A549 (cell line): Measurements from ENCODE around the gene UIMC1. TPM values are rescaled to one million over a fixed set of nuclear protein-coding genes. Genes with fewer than 3 reads are reported as not detected.

Experiments used
- ATAC-seq, 2 experiments: fragments of 200-7000 bp in 1 of 2; fragments of >200 bp in 1 of 2; cut with Nextera tagmentation in 1 of 2; cut with Tn5 transposase in 1 of 2; 3 replicates each; pipeline versions ENCODE4 v1.8.0 to v1.9.1; 2018 to 2020; ENCODE audit warnings: mild to moderate bottlenecking in 1 of 2, moderate library complexity in 1 of 2
- CTCF ChIA-PET: fragments of 300-600 bp; sonication (Branson Sonifier 250); formaldehyde crosslinking; extraction: SDS; loops from one replicate; lab custom pipeline; 2021; ENCODE audit warnings: antibody characterized with exemption, inconsistent platforms; lab: Yijun Ruan, JAX
- POLR2A ChIA-PET: fragments of 350-600 bp; formaldehyde crosslinking; extraction: SDS; loops from one replicate; lab custom pipeline; 2021; ENCODE audit warnings: antibody characterized with exemption, inconsistent platforms; lab: Yijun Ruan, JAX
- DNase-seq, 2 experiments: peaks; one replicate each; pipeline versions ENCODE4 v3.0.0 to v3.0.0-alpha.2; 2011 to 2016; ENCODE audit warnings: low read depth in 1 of 2, low spot score in 1 of 2
- FAIRE-seq: peaks from 2 replicates; lab custom pipeline; 2011; peaks lifted over from hg19 to GRCh38; lab: Jason Lieb, UNC
- H3K27ac ChIP-seq, 2 experiments: fragments of >200 bp; sonication (Bioruptor Twin); formaldehyde crosslinking; 3 replicates each; pipeline ENCODE4 v1.5.1; 2016 to 2017
- H3K4me1 ChIP-seq: fragments of >200 bp; sonication (Bioruptor Twin); formaldehyde crosslinking; 3 replicates; pipeline ENCODE4 v1.6.1; 2016
- H3K4me2 ChIP-seq: fragments of >200 bp; sonication (Bioruptor Twin); formaldehyde crosslinking; 3 replicates; pipeline ENCODE4 v1.6.1; 2016
- H3K4me3 ChIP-seq: fragments of >200 bp; sonication (Bioruptor Twin); formaldehyde crosslinking; 3 replicates; pipeline ENCODE4 v1.5.1; 2016
- H3K9me3 ChIP-seq: fragments of >200 bp; sonication (Bioruptor Twin); formaldehyde crosslinking; 3 replicates; pipeline ENCODE4 v1.6.1; 2016
- BCL3 ChIP-seq: fragments of >200 bp; sonication (Bioruptor Twin); formaldehyde crosslinking; IDR thresholded peaks from 3 replicates; pipeline ENCODE4 v1.6.1; 2016
- BHLHE40 ChIP-seq: IDR thresholded peaks from 2 replicates; pipeline ENCODE4 v1.6.1; 2012; ENCODE audit warnings: low read depth, low read length, inconsistent platforms
- CBX2 ChIP-seq: fragments of 200-600 bp; sonication (generic); IDR thresholded peaks from 2 replicates; pipeline ENCODE4 v1.6.1; 2016; ENCODE audit warnings: low read depth, mild to moderate bottlenecking, borderline replicate concordance
- CEBPB ChIP-seq, 2 experiments: fragments of >200 bp in 1 of 2; sonication (Bioruptor Twin) in 1 of 2; formaldehyde crosslinking in 1 of 2; IDR thresholded peaks; 2 replicates each; pipeline ENCODE4 v1.6.1; 2012 to 2016
- EHF ChIP-seq: fragments of 250-450 bp; sonication (Bioruptor Pico); IDR thresholded peaks from 2 replicates; pipeline ENCODE4 v1.5.0; 2020; ENCODE audit warnings: mild to moderate bottlenecking
- FOSB ChIP-seq: fragments of 250-450 bp; sonication (Bioruptor Pico); IDR thresholded peaks from 2 replicates; pipeline ENCODE4 v1.5.0; 2020; ENCODE audit warnings: mild to moderate bottlenecking, moderate library complexity
- HES2 ChIP-seq: fragments of >200 bp; sonication (Bioruptor Twin); formaldehyde crosslinking; IDR thresholded peaks from 2 replicates; pipeline ENCODE4 v1.6.1; 2016
- HOXA7 ChIP-seq: fragments of 250-450 bp; sonication (Bioruptor Pico); IDR thresholded peaks from 2 replicates; pipeline ENCODE4 v1.5.0; 2020; ENCODE audit warnings: mild to moderate bottlenecking, moderate library complexity
- HOXB5 ChIP-seq: fragments of 250-450 bp; sonication (Bioruptor Pico); IDR thresholded peaks from 2 replicates; pipeline ENCODE4 v1.5.0; 2020; ENCODE audit warnings: mild to moderate bottlenecking, moderate library complexity
- JUN ChIP-seq, 2 experiments: fragments of >200 bp; sonication (Bioruptor Twin); formaldehyde crosslinking; IDR thresholded peaks; 2 replicates in 1 of 2; 3 replicates in 1 of 2; pipeline ENCODE4 v1.6.1; 2016 to 2017
- JUNB ChIP-seq: fragments of >200 bp; sonication (Bioruptor Twin); formaldehyde crosslinking; IDR thresholded peaks from 2 replicates; pipeline ENCODE4 v1.6.1; 2016
- KDM1A ChIP-seq: fragments of 200-600 bp; sonication (generic); IDR thresholded peaks from 2 replicates; pipeline ENCODE4 v1.6.1; 2016; ENCODE audit warnings: low read depth, mild to moderate bottlenecking
- NPAS2 ChIP-seq: fragments of 250-450 bp; sonication (Bioruptor Pico); IDR thresholded peaks from 2 replicates; pipeline ENCODE4 v1.8.0; 2022; ENCODE audit warnings: mild to moderate bottlenecking, moderate library complexity, borderline replicate concordance
- PHF8 ChIP-seq: fragments of 200-600 bp; sonication (generic); IDR thresholded peaks from 2 replicates; pipeline ENCODE4 v1.6.1; 2016; ENCODE audit warnings: low read depth, mild to moderate bottlenecking, antibody characterized with exemption, moderate library complexity, borderline replicate concordance
- POLR2AphosphoS2 ChIP-seq: conservative IDR thresholded peaks from 2 replicates; pipeline ENCODE4 v1.6.1; 2012; ENCODE audit warnings: low read length, improper control_type of control experiment, inconsistent platforms
- RAD21 ChIP-seq, 2 experiments: fragments of >200 bp in 1 of 2; sonication (Bioruptor Twin) in 1 of 2; formaldehyde crosslinking in 1 of 2; IDR thresholded peaks in 1 of 2; conservative IDR thresholded peaks in 1 of 2; 2 replicates in 1 of 2; 3 replicates in 1 of 2; pipeline ENCODE4 v1.6.1; 2012 to 2018; ENCODE audit warnings: inconsistent platforms in 1 of 2
- RARB ChIP-seq: fragments of 250-450 bp; sonication (Bioruptor Pico); IDR thresholded peaks from 2 replicates; pipeline ENCODE4 v1.8.0; 2021; ENCODE audit warnings: mild to moderate bottlenecking, moderate library complexity
- RFX5 ChIP-seq: fragments of 450-650 bp; IDR thresholded peaks from 2 replicates; pipeline ENCODE4 v1.7.1; 2014; ENCODE audit warnings: antibody characterized with exemption, mild to moderate bottlenecking, moderate library complexity
- RNF2 ChIP-seq: fragments of 200-600 bp; sonication (generic); IDR thresholded peaks from 2 replicates; pipeline ENCODE4 v1.6.1; 2016; ENCODE audit warnings: low read depth, mild to moderate bottlenecking, antibody characterized with exemption, moderate library complexity, borderline replicate concordance
- SMC3 ChIP-seq: fragments of >200 bp; sonication (Bioruptor Twin); formaldehyde crosslinking; IDR thresholded peaks from 3 replicates; pipeline ENCODE4 v1.6.1; 2018; ENCODE audit warnings: inconsistent platforms
- TFCP2L1 ChIP-seq: fragments of 250-450 bp; sonication (Bioruptor Pico); IDR thresholded peaks from 2 replicates; pipeline ENCODE4 v1.5.0; 2021; ENCODE audit warnings: mild to moderate bottlenecking
- TP53 ChIP-seq: fragments of 250-450 bp; sonication (Bioruptor Pico); IDR thresholded peaks from 2 replicates; pipeline ENCODE4 v1.5.0; 2021; ENCODE audit warnings: mild to moderate bottlenecking, moderate library complexity
- ZNF302 ChIP-seq: fragments of 250-450 bp; sonication (Bioruptor Pico); IDR thresholded peaks from 2 replicates; pipeline ENCODE4 v1.9.0; 2021; ENCODE audit warnings: inconsistent platforms, mild to moderate bottlenecking, moderate library complexity
- ZSCAN20 ChIP-seq: fragments of 250-450 bp; sonication (Bioruptor Pico); IDR thresholded peaks from 2 replicates; pipeline ENCODE4 v1.8.0; 2022; ENCODE audit warnings: mild to moderate bottlenecking, moderate library complexity
- WGBS: methylation state at CpG from one replicate; pipeline ENCODE4 v1.1.6; 2017; ENCODE audit errors: missing lambda C conversion rate; 5-methylcytosine and 5-hydroxymethylcytosine counted together
- polyA plus RNA-seq, 4 experiments: library from polyadenylated mRNA; depleted of rRNA in 3 of 4; stranded (reverse); fragments of >200 nt; fragmentation: RNase III in 1 of 4; extraction: RNeasy Plus Mini Kit Qiagen cat#74134 plus additional on column Dnase treatment in 1 of 4; gene quantifications; 2 replicates in 3 of 4; 3 replicates in 1 of 4; pipeline ENCODE4 v1.2.3, GENCODE V29; 2011 to 2017
- TF ChIP-seq, protein P1 (sequence below): fragments of 250-450 bp; sonication (Bioruptor Pico); IDR thresholded peaks from 2 replicates; pipeline ENCODE4 v1.5.0; 2021; ENCODE audit warnings: mild to moderate bottlenecking, moderate library complexity, borderline replicate concordance

Gene UIMC1
- polyA plus RNA-seq, 2 of the 4 experiments (the other 2 are of a cell fraction) = 47.8 to 52.5 TPM

DNA sequence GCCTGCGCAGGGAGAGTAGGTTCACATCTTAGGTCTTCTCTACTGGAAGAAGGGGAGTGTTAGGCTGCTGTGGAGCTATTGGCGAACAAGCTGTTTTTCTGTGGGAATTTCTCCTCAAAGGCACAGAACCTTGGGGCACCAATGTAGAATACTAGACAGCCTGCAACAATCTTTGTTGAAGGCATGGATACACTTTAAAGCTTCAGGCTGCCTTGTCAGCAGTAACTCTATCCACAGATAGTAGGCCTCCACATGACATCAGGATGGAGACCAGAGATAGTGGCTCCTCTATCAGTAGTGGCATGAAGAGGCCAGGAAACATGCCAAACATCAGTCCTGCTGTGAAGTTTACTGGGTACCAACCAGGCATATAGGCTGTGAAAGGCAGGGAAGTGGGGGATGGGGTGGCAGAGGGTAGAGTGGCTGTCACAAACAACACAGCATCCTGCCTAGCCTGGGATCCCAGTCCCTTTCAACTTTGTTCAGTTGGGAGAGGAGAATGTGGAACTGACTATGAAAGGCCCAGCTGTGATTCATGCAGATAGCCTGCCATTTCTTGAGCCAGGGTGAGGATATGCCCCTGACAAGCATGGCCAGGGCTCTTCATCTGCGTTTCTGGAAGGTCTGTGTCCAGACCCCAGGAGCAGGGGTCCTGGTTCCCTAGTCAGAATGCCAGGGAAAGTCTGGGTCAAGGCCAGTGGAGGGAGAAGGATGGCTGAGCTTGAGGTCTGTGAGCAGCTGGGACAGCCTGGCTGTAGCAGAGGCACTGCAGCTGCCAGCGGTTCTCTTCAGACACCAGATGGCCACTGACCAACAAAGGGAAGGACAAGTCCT lies 106.4 kb downstream of the UIMC1 start:
- no peak overlapping the region for H3K27ac ChIP-seq
- ATAC-seq (peak; percentile 6 to 20; a peak in 2 of 6 replicates), DNase-seq (no peak), FAIRE-seq (no peak)
- no peak overlapping the region for H3K4me3 ChIP-seq
- ChIA-PET CTCF (interaction anchor here (0.5 to 2.0 kb wide), 5 partner anchors 9 to 88 kb away, joined by 3 to 5 read pairs (median 3); no protein-coding TSS in a partner anchor), POLR2A (no interaction called here)
- peaks cover 29% of the 10 kb centered on the region for H3K4me1 ChIP-seq
- no peak overlapping the region for H3K4me2 ChIP-seq
- TF ChIP-seq JUN (IDR thresholded peaks at IDR 0.05) = no peak
- no peak for TF ChIP-seq RAD21 (conservative IDR thresholded peaks at IDR 0.05 in 1 of 2, IDR thresholded peaks at IDR 0.05 in 1 of 2)
- TF ChIP-seq BHLHE40 = no peak
- TF ChIP-seq PHF8 = no peak
- no peak for TF ChIP-seq KDM1A
- TF ChIP-seq JUNB = no peak
- no peak for TF ChIP-seq TFCP2L1 (CRISPR knock-in tag)
- no peak for TF ChIP-seq CBX2
- no peaks in the 10 kb centered on the region for H3K9me3 ChIP-seq
- 90% methylated on average over 4 of the region's 4 CpGs for WGBS

- no peaks in the 10 kb centered on the region for H3K9me3 ChIP-seq
- ChIA-PET POLR2A (interaction anchor here (0.6 kb wide), 1 partner anchor 293 kb away, joined by 3 read pairs; no protein-coding TSS in a partner anchor), CTCF (interaction anchor here (0.5 to 2.1 kb wide), 10 partner anchors 8 to 275 kb away, joined by 3 to 7 read pairs (median 4); no protein-coding TSS in a partner anchor)
- H3K4me2 ChIP-seq = no peak within 1 kb of the TSS
- ATAC-seq (no peak), FAIRE-seq (no peak), DNase-seq (no peak)
- H3K4me1 ChIP-seq = peaks cover 24% of the 10 kb centered on the region
- H3K27ac ChIP-seq = no peak within 1 kb of the TSS
- 89% methylated on average over 8 of the region's 9 CpGs for WGBS
- no peak within 1 kb of the TSS for H3K4me3 ChIP-seq
- TF ChIP-seq HES2 (no peak), SMC3 (no peak), HOXA7 (CRISPR knock-in tag) (no peak), RFX5 (no peak), ZNF302 (no peak), RARB (CRISPR knock-in tag) (no peak), POLR2AphosphoS2 (no peak), BCL3 (no peak), FOSB (CRISPR knock-in tag) (no peak), EHF (no peak), NPAS2 (CRISPR knock-in tag) (no peak), ZSCAN20 (CRISPR knock-in tag) (no peak), TP53 (CRISPR knock-in tag) (no peak), RNF2 (no peak), CEBPB (IDR thresholded peaks at IDR 0.05) (no peak), HOXB5 (CRISPR knock-in tag) (no peak)
- TF ChIP-seq, protein P1, sequence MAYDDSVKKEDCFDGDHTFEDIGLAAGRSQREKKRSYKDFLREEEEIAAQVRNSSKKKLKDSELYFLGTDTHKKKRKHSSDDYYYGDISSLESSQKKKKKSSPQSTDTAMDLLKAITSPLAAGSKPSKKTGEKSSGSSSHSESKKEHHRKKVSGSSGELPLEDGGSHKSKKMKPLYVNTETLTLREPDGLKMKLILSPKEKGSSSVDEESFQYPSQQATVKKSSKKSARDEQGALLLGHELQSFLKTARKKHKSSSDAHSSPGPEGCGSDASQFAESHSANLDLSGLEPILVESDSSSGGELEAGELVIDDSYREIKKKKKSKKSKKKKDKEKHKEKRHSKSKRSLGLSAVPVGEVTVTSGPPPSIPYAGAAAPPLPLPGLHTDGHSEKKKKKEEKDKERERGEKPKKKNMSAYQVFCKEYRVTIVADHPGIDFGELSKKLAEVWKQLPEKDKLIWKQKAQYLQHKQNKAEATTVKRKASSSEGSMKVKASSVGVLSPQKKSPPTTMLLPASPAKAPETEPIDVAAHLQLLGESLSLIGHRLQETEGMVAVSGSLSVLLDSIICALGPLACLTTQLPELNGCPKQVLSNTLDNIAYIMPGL (CRISPR knock-in tag) = no peak
These were observed 107.2 kb downstream of the UIMC1 start, which contains the start of gene HK3 for GRCh38 chr5:176899296-176899891. Gene HK3, minus strand, starts transcription at chr5:176899346. Its CDS starts 3,187 bp downstream, at chr5:176896159.
